A549 (cell line): Measurements from ENCODE around the gene TBC1D1. TPM values are rescaled to one million over a fixed set of nuclear protein-coding genes. Genes with fewer than 3 reads are reported as not detected.

Experiments used
- ATAC-seq, 2 experiments: fragments of 200-7000 bp in 1 of 2; fragments of >200 bp in 1 of 2; cut with Nextera tagmentation in 1 of 2; cut with Tn5 transposase in 1 of 2; 3 replicates each; pipeline versions ENCODE4 v1.8.0 to v1.9.1; 2018 to 2020; ENCODE audit warnings: mild to moderate bottlenecking in 1 of 2, moderate library complexity in 1 of 2
- CTCF ChIA-PET: fragments of 300-600 bp; sonication (Branson Sonifier 250); formaldehyde crosslinking; extraction: SDS; loops from one replicate; lab custom pipeline; 2021; ENCODE audit warnings: antibody characterized with exemption, inconsistent platforms; lab: Yijun Ruan, JAX
- POLR2A ChIA-PET: fragments of 350-600 bp; formaldehyde crosslinking; extraction: SDS; loops from one replicate; lab custom pipeline; 2021; ENCODE audit warnings: antibody characterized with exemption, inconsistent platforms; lab: Yijun Ruan, JAX
- DNase-seq, 2 experiments: peaks; one replicate each; pipeline versions ENCODE4 v3.0.0 to v3.0.0-alpha.2; 2011 to 2016; ENCODE audit warnings: low read depth in 1 of 2, low spot score in 1 of 2
- FAIRE-seq: peaks from 2 replicates; lab custom pipeline; 2011; peaks lifted over from hg19 to GRCh38; lab: Jason Lieb, UNC
- H3K27ac ChIP-seq, 2 experiments: fragments of >200 bp; sonication (Bioruptor Twin); formaldehyde crosslinking; 3 replicates each; pipeline ENCODE4 v1.5.1; 2016 to 2017
- H3K4me1 ChIP-seq: fragments of >200 bp; sonication (Bioruptor Twin); formaldehyde crosslinking; 3 replicates; pipeline ENCODE4 v1.6.1; 2016
- H3K4me2 ChIP-seq: fragments of >200 bp; sonication (Bioruptor Twin); formaldehyde crosslinking; 3 replicates; pipeline ENCODE4 v1.6.1; 2016
- H3K4me3 ChIP-seq: fragments of >200 bp; sonication (Bioruptor Twin); formaldehyde crosslinking; 3 replicates; pipeline ENCODE4 v1.5.1; 2016
- H3K9me3 ChIP-seq: fragments of >200 bp; sonication (Bioruptor Twin); formaldehyde crosslinking; 3 replicates; pipeline ENCODE4 v1.6.1; 2016
- ATOH8 ChIP-seq: fragments of 250-450 bp; sonication (Bioruptor Pico); IDR thresholded peaks from 2 replicates; pipeline ENCODE4 v1.5.0; 2020; ENCODE audit warnings: low read depth, mild to moderate bottlenecking, moderate library complexity
- BHLHE40 ChIP-seq: IDR thresholded peaks from 2 replicates; pipeline ENCODE4 v1.6.1; 2012; ENCODE audit warnings: low read depth, low read length, inconsistent platforms
- CBX8 ChIP-seq: fragments of 200-600 bp; sonication (generic); IDR thresholded peaks from 2 replicates; pipeline ENCODE4 v1.6.1; 2016
- CHD2 ChIP-seq: fragments of 150-350 bp; IDR thresholded peaks from 2 replicates; pipeline ENCODE4 v1.6.1; 2014; ENCODE audit warnings: low read length; ENCODE audit not compliant: partially characterized antibody
- CTCF ChIP-seq: fragments of >200 bp; sonication (Bioruptor Twin); formaldehyde crosslinking; IDR thresholded peaks from 3 replicates; pipeline ENCODE4 v1.5.1; 2016
- EHF ChIP-seq: fragments of 250-450 bp; sonication (Bioruptor Pico); IDR thresholded peaks from 2 replicates; pipeline ENCODE4 v1.5.0; 2020; ENCODE audit warnings: mild to moderate bottlenecking
- EHMT2 ChIP-seq: fragments of 200-600 bp; sonication (generic); IDR thresholded peaks from 2 replicates; pipeline ENCODE4 v1.6.1; 2016; ENCODE audit warnings: antibody characterized with exemption, low read depth, mild to moderate bottlenecking, moderate library complexity
- ESRRA ChIP-seq: fragments of 150-350 bp; IDR thresholded peaks from 2 replicates; pipeline ENCODE4 v1.6.1; 2014; ENCODE audit warnings: mild to moderate bottlenecking, low read length, borderline replicate concordance
- HOXB13 ChIP-seq: fragments of 250-450 bp; sonication (Bioruptor Pico); IDR thresholded peaks from 2 replicates; pipeline ENCODE4 v1.5.0; 2020; ENCODE audit warnings: low read depth, mild to moderate bottlenecking, moderate library complexity
- KDM5A ChIP-seq: fragments of 200-600 bp; sonication (generic); IDR thresholded peaks from 2 replicates; pipeline ENCODE4 v1.6.1; 2016; ENCODE audit warnings: antibody characterized with exemption, mild to moderate bottlenecking
- MAFK ChIP-seq: fragments of 450-650 bp; IDR thresholded peaks from 2 replicates; pipeline ENCODE4 v1.6.1; 2014; ENCODE audit not compliant: partially characterized antibody
- NFE2L2 ChIP-seq: fragments of 150-350 bp; conservative IDR thresholded peaks from 2 replicates; pipeline ENCODE4 v1.6.1; 2014; ENCODE audit warnings: low read length
- NPAS2 ChIP-seq: fragments of 250-450 bp; sonication (Bioruptor Pico); IDR thresholded peaks from 2 replicates; pipeline ENCODE4 v1.8.0; 2022; ENCODE audit warnings: mild to moderate bottlenecking, moderate library complexity, borderline replicate concordance
- PBX3 ChIP-seq: IDR thresholded peaks from 2 replicates; pipeline ENCODE4 v1.6.1; 2012
- PHF8 ChIP-seq: fragments of 200-600 bp; sonication (generic); IDR thresholded peaks from 2 replicates; pipeline ENCODE4 v1.6.1; 2016; ENCODE audit warnings: low read depth, mild to moderate bottlenecking, antibody characterized with exemption, moderate library complexity, borderline replicate concordance
- POLR2A ChIP-seq: IDR thresholded peaks from 2 replicates; pipeline ENCODE4 v1.6.1; 2012; ENCODE audit warnings: mild to moderate bottlenecking, low read length
- POLR2AphosphoS2 ChIP-seq: conservative IDR thresholded peaks from 2 replicates; pipeline ENCODE4 v1.6.1; 2012; ENCODE audit warnings: low read length, improper control_type of control experiment, inconsistent platforms
- RAD21 ChIP-seq, 2 experiments: fragments of >200 bp in 1 of 2; sonication (Bioruptor Twin) in 1 of 2; formaldehyde crosslinking in 1 of 2; IDR thresholded peaks in 1 of 2; conservative IDR thresholded peaks in 1 of 2; 2 replicates in 1 of 2; 3 replicates in 1 of 2; pipeline ENCODE4 v1.6.1; 2012 to 2018; ENCODE audit warnings: inconsistent platforms in 1 of 2
- SMC3 ChIP-seq: fragments of >200 bp; sonication (Bioruptor Twin); formaldehyde crosslinking; IDR thresholded peaks from 3 replicates; pipeline ENCODE4 v1.6.1; 2018; ENCODE audit warnings: inconsistent platforms
- TP53 ChIP-seq: fragments of 250-450 bp; sonication (Bioruptor Pico); IDR thresholded peaks from 2 replicates; pipeline ENCODE4 v1.5.0; 2021; ENCODE audit warnings: mild to moderate bottlenecking, moderate library complexity
- ZFP36 ChIP-seq: fragments of 450-650 bp; IDR thresholded peaks from 2 replicates; pipeline ENCODE4 v1.6.1; 2014; ENCODE audit warnings: borderline replicate concordance; ENCODE audit not compliant: partially characterized antibody
- ZSCAN20 ChIP-seq: fragments of 250-450 bp; sonication (Bioruptor Pico); IDR thresholded peaks from 2 replicates; pipeline ENCODE4 v1.8.0; 2022; ENCODE audit warnings: mild to moderate bottlenecking, moderate library complexity
- WGBS: methylation state at CpG from one replicate; pipeline ENCODE4 v1.1.6; 2017; ENCODE audit errors: missing lambda C conversion rate; 5-methylcytosine and 5-hydroxymethylcytosine counted together
- polyA plus RNA-seq, 4 experiments: library from polyadenylated mRNA; depleted of rRNA in 3 of 4; stranded (reverse); fragments of >200 nt; fragmentation: RNase III in 1 of 4; extraction: RNeasy Plus Mini Kit Qiagen cat#74134 plus additional on column Dnase treatment in 1 of 4; gene quantifications; 2 replicates in 3 of 4; 3 replicates in 1 of 4; pipeline ENCODE4 v1.2.3, GENCODE V29; 2011 to 2017
- TF ChIP-seq, protein P1 (sequence below): IDR thresholded peaks from 2 replicates; pipeline ENCODE4 v1.6.1; 2012; ENCODE audit warnings: low read depth, borderline replicate concordance

Gene TBC1D1
- polyA plus RNA-seq, 2 of the 4 experiments (the other 2 are of a cell fraction): 26.5 to 28.5 TPM

GRCh38 chr4:38049545-38050170 is 158.8 kb downstream of the TBC1D1 start:
- ATAC-seq: no peak
- TF ChIP-seq, protein P1, sequence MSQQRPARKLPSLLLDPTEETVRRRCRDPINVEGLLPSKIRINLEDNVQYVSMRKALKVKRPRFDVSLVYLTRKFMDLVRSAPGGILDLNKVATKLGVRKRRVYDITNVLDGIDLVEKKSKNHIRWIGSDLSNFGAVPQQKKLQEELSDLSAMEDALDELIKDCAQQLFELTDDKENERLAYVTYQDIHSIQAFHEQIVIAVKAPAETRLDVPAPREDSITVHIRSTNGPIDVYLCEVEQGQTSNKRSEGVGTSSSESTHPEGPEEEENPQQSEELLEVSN: no peak
- TF ChIP-seq CTCF (no peak), KDM5A (no peak), NPAS2 (no peak), ESRRA (no peak), POLR2AphosphoS2 (no peak), POLR2A (no peak), HOXB13 (CRISPR knock-in tag) (no peak), CBX8 (no peak), SMC3 (no peak), TP53 (CRISPR knock-in tag) (no peak), RAD21 (conservative IDR thresholded peaks at IDR 0.05 in 1 of 2, IDR thresholded peaks at IDR 0.05 in 1 of 2) (no peak), MAFK (no peak), ATOH8 (CRISPR knock-in tag) (no peak), EHF (no peak), ZFP36 (no peak), EHMT2 (no peak), BHLHE40 (no peak), PBX3 (no peak)
- 87% methylated on average over 10 of the region's 15 CpGs for WGBS
- ChIA-PET POLR2A (no interaction called here), CTCF (no interaction called here)
- no peak overlapping the region for H3K4me2 ChIP-seq
- H3K27ac ChIP-seq: no peak overlapping the region
- no peak for FAIRE-seq
- no peaks in the 10 kb centered on the region for H3K4me1 ChIP-seq
- no peak overlapping the region for H3K4me3 ChIP-seq
- DNase-seq: no peak
- no peaks in the 10 kb centered on the region for H3K9me3 ChIP-seq

GRCh38 chr4:38050560-38051350 is 159.9 kb downstream of the TBC1D1 start:
- no peaks in the 10 kb centered on the region for H3K4me1 ChIP-seq
- DNase-seq: no peak
- H3K9me3 ChIP-seq: no peaks in the 10 kb centered on the region
- ChIA-PET CTCF (interaction anchor here (1.3 to 1.4 kb wide), 2 partner anchors 12 to 16 kb away, joined by 4 to 6 read pairs; no protein-coding TSS in a partner anchor), POLR2A (no interaction called here)
- WGBS: 86% methylated on average over 10 of the region's 10 CpGs
- H3K4me2 ChIP-seq: no peak overlapping the region
- no peak overlapping the region for H3K4me3 ChIP-seq
- ATAC-seq: peak in 1 of 2 experiments; percentile 43; a peak in 1 of 6 replicates
- TF ChIP-seq PHF8: no peak
- TF ChIP-seq NFE2L2: no peak
- TF ChIP-seq BHLHE40: no peak
- TF ChIP-seq ZSCAN20 (CRISPR knock-in tag): no peak
- TF ChIP-seq CTCF: no peak
- TF ChIP-seq CHD2: no peak
- no peak for TF ChIP-seq MAFK
- H3K27ac ChIP-seq: no peak overlapping the region
- FAIRE-seq: no peak
